Measurements from ENCODE around the gene ATP2B2.

ATP2B2 gene

DNA sequence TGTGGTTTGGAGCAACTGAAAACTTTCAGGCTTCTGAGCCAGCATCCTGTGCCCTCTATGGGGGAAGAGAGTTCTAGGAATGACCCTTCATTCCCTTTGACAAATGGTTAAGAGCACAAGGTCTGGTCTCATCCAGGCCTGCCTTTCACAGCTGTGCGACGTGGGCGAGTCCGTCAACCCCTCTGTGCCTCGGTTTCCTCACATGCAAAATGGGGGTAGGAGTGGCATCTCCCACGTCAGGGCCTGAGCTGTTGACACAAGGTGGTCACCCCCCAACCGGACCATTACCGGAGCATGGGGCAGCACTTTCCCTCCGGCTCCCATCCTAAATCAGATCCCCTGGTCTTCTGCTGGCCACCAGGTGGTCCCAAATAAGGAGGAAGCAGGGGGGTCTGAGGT is 70.4 kb downstream of the ATP2B2 start:
- DNase-seq (ENCODE audit: low spot score), result no peak
- H3K23ac ChIP-seq (ENCODE audit: low read depth, low read length, poor library complexity), result no peak overlapping the region
- no peak overlapping the region for H3K4me3 ChIP-seq (ENCODE audit: low read length in 2 of 2)
- no peak overlapping the region for H3K4ac ChIP-seq (ENCODE audit: low read length)
- no peak overlapping the region for H2BK120ac ChIP-seq (ENCODE audit: low read depth, low read length)
- WGBS, 2 donors (ENCODE audit: extremely low coverage in 2 of 2, insufficient read length in 2 of 2, insufficient replicate concordance in 1 of 2), result no CpG with 5 or more reads among the region's 9 CpGs
- H2AFZ ChIP-seq (ENCODE audit: low read length), result no peak overlapping the region
- H3K9ac ChIP-seq (ENCODE audit: low read depth, low read length, poor library complexity), result no peak overlapping the region
- no peak overlapping the region for H3K18ac ChIP-seq (ENCODE audit: low read length)
- H2AK5ac ChIP-seq (ENCODE audit: low read depth, low read length), result no peak overlapping the region
- H4K8ac ChIP-seq (ENCODE audit: low read depth, low read length), result no peak overlapping the region
- no peak overlapping the region for H3K27ac ChIP-seq (replicated peaks; ENCODE audit: low read length)
- H3K4me2 ChIP-seq (ENCODE audit: insufficient read depth, low read length, poor library complexity, severe bottlenecking), result no peak overlapping the region
- no peaks in the 10 kb centered on the region for H3K9me3 ChIP-seq (replicated peaks in 1 of 2; ENCODE audit: control insufficient read depth in 2 of 2, insufficient read depth in 1 of 2, low read depth in 1 of 2, low read length in 2 of 2)
- H3K36me3 ChIP-seq (replicated peaks in 1 of 2; ENCODE audit: control insufficient read depth in 2 of 2, insufficient read depth in 2 of 2, low read length in 2 of 2), result no peaks in the 10 kb centered on the region
- peaks cover 0 to 13% (median 0%) of the 10 kb centered on the region in 3 experiments for H3K27me3 ChIP-seq (ENCODE audit: control insufficient read depth in 3 of 3, insufficient read depth in 3 of 3, low read depth in 1 of 3, low read length in 3 of 3)
- no peak overlapping the region for H2BK12ac ChIP-seq (ENCODE audit: low read length)
- no peak overlapping the region for H2BK5ac ChIP-seq (ENCODE audit: low read length)
- no peak overlapping the region for H2BK15ac ChIP-seq (ENCODE audit: low read length)
- H4K91ac ChIP-seq (ENCODE audit: low read depth, low read length, poor library complexity), result no peak overlapping the region
- no peak overlapping the region for H3K14ac ChIP-seq (ENCODE audit: low read length)
- no peaks in the 10 kb centered on the region for H3K79me1 ChIP-seq (ENCODE audit: low read depth, low read length)
- H3K4me1 ChIP-seq (ENCODE audit: control insufficient read depth in 2 of 2, insufficient read depth in 1 of 2, low read depth in 1 of 2, low read length in 2 of 2), result no peaks in the 10 kb centered on the region

DNA sequence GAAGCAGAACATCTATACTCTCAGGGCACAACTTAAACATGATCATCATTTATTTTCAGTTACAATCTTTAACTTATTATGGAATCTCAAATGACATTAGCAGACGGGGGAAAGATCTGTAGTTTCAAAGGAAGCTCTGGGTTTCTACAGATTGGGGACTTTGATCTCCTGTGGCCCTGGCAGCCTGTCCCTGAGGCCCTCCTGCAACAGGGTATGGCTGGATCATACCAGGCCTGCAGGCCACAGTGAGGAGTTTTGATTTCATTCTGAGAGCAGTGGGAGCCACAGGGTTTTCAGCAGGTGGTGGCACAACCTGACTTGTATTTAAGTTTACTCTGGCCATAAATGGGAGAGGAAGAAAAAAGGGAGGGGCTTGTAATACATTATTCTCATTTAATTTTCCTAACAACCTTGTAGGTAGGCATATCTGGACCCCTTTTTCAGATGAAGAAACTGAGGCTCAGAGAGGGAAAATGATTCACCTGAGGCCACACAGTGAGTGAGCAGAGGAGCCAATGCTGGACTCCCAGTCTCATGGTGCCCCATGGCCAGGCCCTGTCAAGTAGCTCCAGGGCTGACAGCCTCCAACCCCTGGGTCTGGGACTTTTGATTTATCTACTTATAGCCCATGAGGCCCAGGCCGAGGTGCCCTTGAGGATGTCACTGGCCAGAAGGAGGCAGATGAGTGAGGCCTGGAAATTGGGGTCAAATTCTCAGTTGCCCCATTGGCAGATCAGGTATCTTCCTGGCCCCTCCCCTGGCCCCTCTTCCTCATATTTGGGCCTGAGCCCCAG is 71.0 kb downstream of the ATP2B2 start:
- no peak for DNase-seq (ENCODE audit: low spot score)
- Histone ChIP-seq H3K27me3 (ENCODE audit: control insufficient read depth in 3 of 3, insufficient read depth in 3 of 3, low read depth in 1 of 3, low read length in 3 of 3) (peaks cover 0 to 15% (median 0%) of the 10 kb centered on the region in 3 experiments), H2BK15ac (ENCODE audit: low read length) (no peak overlapping the region), H3K4me1 (ENCODE audit: control insufficient read depth in 2 of 2, insufficient read depth in 1 of 2, low read depth in 1 of 2, low read length in 2 of 2) (no peaks in the 10 kb centered on the region), H3K9ac (ENCODE audit: low read depth, low read length, poor library complexity) (no peak overlapping the region), H3K23ac (ENCODE audit: low read depth, low read length, poor library complexity) (no peak overlapping the region), H2BK5ac (ENCODE audit: low read length) (no peak overlapping the region), H3K14ac (ENCODE audit: low read length) (no peak overlapping the region), H3K79me1 (ENCODE audit: low read depth, low read length) (no peaks in the 10 kb centered on the region), H3K27ac (replicated peaks; ENCODE audit: low read length) (no peak overlapping the region), H3K9me3 (replicated peaks in 1 of 2; ENCODE audit: control insufficient read depth in 2 of 2, insufficient read depth in 1 of 2, low read depth in 1 of 2, low read length in 2 of 2) (no peaks in the 10 kb centered on the region), H2BK12ac (ENCODE audit: low read length) (no peak overlapping the region), H2BK120ac (ENCODE audit: low read depth, low read length) (no peak overlapping the region), H3K4ac (ENCODE audit: low read length) (no peak overlapping the region), H3K36me3 (replicated peaks in 1 of 2; ENCODE audit: control insufficient read depth in 2 of 2, insufficient read depth in 2 of 2, low read length in 2 of 2) (no peaks in the 10 kb centered on the region), H3K4me3 (ENCODE audit: low read length in 2 of 2) (no peak overlapping the region), H4K91ac (ENCODE audit: low read depth, low read length, poor library complexity) (no peak overlapping the region), H3K18ac (ENCODE audit: low read length) (no peak overlapping the region), H2AFZ (ENCODE audit: low read length) (no peak overlapping the region), H3K4me2 (ENCODE audit: insufficient read depth, low read length, poor library complexity, severe bottlenecking) (no peak overlapping the region), H2AK5ac (ENCODE audit: low read depth, low read length) (no peak overlapping the region), H4K8ac (ENCODE audit: low read depth, low read length) (no peak overlapping the region)
- WGBS, 2 donors (ENCODE audit: extremely low coverage in 2 of 2, insufficient read length in 2 of 2, insufficient replicate concordance in 1 of 2), result no CpG with 5 or more reads among the region's 2 CpGs

DNA sequence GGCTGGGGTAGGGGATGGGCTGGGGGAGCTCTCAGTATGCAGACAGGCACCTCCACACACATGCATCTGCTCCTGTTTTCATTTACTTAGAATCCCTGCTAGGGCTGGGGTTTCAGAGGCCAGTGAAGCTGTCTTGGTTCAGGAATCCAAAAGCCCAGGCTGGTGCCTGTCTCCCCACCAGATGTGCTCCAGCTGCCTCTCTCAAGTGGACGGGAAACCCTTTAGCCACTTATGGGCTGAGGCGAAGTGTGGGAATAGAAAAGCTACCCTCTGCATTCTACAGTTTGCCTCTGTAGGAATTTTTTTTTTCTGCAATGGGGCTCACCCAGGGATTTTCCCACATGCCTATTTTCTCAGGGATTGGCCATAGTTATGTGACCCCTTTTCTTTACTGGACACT is 72.5 kb downstream of the ATP2B2 start:
- WGBS, 2 donors (ENCODE audit: extremely low coverage in 2 of 2, insufficient read length in 2 of 2, insufficient replicate concordance in 1 of 2), result no CpG with 5 or more reads among the region's 2 CpGs
- no peak overlapping the region for H2BK5ac ChIP-seq (ENCODE audit: low read length)
- no peak overlapping the region for H3K23ac ChIP-seq (ENCODE audit: low read depth, low read length, poor library complexity)
- no peak overlapping the region for H2BK120ac ChIP-seq (ENCODE audit: low read depth, low read length)
- H3K18ac ChIP-seq (ENCODE audit: low read length), result no peak overlapping the region
- H3K27ac ChIP-seq (replicated peaks; ENCODE audit: low read length), result no peak overlapping the region
- H3K9ac ChIP-seq (ENCODE audit: low read depth, low read length, poor library complexity), result no peak overlapping the region
- H4K91ac ChIP-seq (ENCODE audit: low read depth, low read length, poor library complexity), result no peak overlapping the region
- H3K4me2 ChIP-seq (ENCODE audit: insufficient read depth, low read length, poor library complexity, severe bottlenecking), result no peak overlapping the region
- no peak overlapping the region for H2BK15ac ChIP-seq (ENCODE audit: low read length)
- no peaks in the 10 kb centered on the region for H3K79me1 ChIP-seq (ENCODE audit: low read depth, low read length)
- H2BK12ac ChIP-seq (ENCODE audit: low read length), result no peak overlapping the region
- H3K4me3 ChIP-seq (ENCODE audit: low read length in 2 of 2), result no peak overlapping the region
- no peak overlapping the region for H2AFZ ChIP-seq (ENCODE audit: low read length)
- H3K36me3 ChIP-seq (replicated peaks in 1 of 2; ENCODE audit: control insufficient read depth in 2 of 2, insufficient read depth in 2 of 2, low read length in 2 of 2), result no peaks in the 10 kb centered on the region
- peaks cover 0 to 3% of the 10 kb centered on the region in 2 donors for H3K4me1 ChIP-seq (ENCODE audit: control insufficient read depth in 2 of 2, insufficient read depth in 1 of 2, low read depth in 1 of 2, low read length in 2 of 2)
- no peak overlapping the region for H3K14ac ChIP-seq (ENCODE audit: low read length)
- no peak overlapping the region for H4K8ac ChIP-seq (ENCODE audit: low read depth, low read length)
- no peak for DNase-seq (ENCODE audit: low spot score)
- no peak overlapping the region for H3K4ac ChIP-seq (ENCODE audit: low read length)
- no peaks in the 10 kb centered on the region for H3K9me3 ChIP-seq (replicated peaks in 1 of 2; ENCODE audit: control insufficient read depth in 2 of 2, insufficient read depth in 1 of 2, low read depth in 1 of 2, low read length in 2 of 2)
- H3K27me3 ChIP-seq (ENCODE audit: control insufficient read depth in 3 of 3, insufficient read depth in 3 of 3, low read depth in 1 of 3, low read length in 3 of 3), result peaks cover 0 to 10% (median 0%) of the 10 kb centered on the region in 3 experiments
- no peak overlapping the region for H2AK5ac ChIP-seq (ENCODE audit: low read depth, low read length)

DNA sequence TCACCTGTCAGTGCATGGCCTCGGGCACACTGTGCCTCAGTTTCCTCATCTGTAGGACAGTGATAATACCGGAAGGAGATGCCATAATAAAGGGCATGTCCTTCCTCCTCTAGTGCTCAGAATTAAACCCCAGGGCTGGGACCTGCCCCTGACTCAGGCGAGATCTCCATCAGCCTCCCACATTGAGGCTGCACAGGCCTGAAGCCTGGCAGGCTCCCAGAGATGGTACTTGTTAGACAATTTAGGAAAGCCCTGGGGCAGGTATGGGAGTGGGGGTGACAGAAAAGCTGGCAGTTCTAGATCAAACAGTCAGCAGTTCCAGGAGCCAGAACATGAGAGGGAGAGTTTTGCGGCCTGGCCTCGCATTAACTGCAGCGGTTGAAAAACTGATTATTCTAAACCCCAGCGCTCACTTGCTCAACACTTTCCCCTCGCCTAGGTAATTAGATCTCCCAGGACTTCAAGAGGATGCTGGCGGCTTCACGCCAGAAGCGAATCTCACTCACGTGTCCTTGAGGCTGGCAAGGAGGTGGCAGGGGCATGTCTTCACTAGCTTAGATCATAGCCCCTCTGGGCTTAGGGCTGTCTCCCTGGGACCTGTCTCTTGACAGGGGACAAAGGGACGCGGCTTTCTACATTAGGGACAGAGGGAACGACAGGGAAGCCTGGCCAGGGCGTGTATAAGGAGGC is 73.1 kb downstream of the ATP2B2 start:
- Histone ChIP-seq H3K27me3 (ENCODE audit: control insufficient read depth in 3 of 3, insufficient read depth in 3 of 3, low read depth in 1 of 3, low read length in 3 of 3) (peaks cover 0 to 5% (median 0%) of the 10 kb centered on the region in 3 experiments), H3K36me3 (replicated peaks in 1 of 2; ENCODE audit: control insufficient read depth in 2 of 2, insufficient read depth in 2 of 2, low read length in 2 of 2) (no peaks in the 10 kb centered on the region), H2BK15ac (ENCODE audit: low read length) (peak overlapping the region; percentile 8), H2BK12ac (ENCODE audit: low read length) (no peak overlapping the region), H3K4me1 (ENCODE audit: control insufficient read depth in 2 of 2, insufficient read depth in 1 of 2, low read depth in 1 of 2, low read length in 2 of 2) (peaks cover 0 to 3% of the 10 kb centered on the region in 2 donors), H2BK120ac (ENCODE audit: low read depth, low read length) (no peak overlapping the region), H3K79me1 (ENCODE audit: low read depth, low read length) (no peaks in the 10 kb centered on the region), H3K4me3 (ENCODE audit: low read length in 2 of 2) (no peak overlapping the region), H2AFZ (ENCODE audit: low read length) (no peak overlapping the region), H3K18ac (ENCODE audit: low read length) (no peak overlapping the region), H3K14ac (ENCODE audit: low read length) (no peak overlapping the region), H3K4me2 (ENCODE audit: insufficient read depth, low read length, poor library complexity, severe bottlenecking) (no peak overlapping the region), H4K8ac (ENCODE audit: low read depth, low read length) (no peak overlapping the region), H2AK5ac (ENCODE audit: low read depth, low read length) (no peak overlapping the region), H2BK5ac (ENCODE audit: low read length) (no peak overlapping the region), H3K27ac (replicated peaks; ENCODE audit: low read length) (no peak overlapping the region), H4K91ac (ENCODE audit: low read depth, low read length, poor library complexity) (no peak overlapping the region), H3K9me3 (replicated peaks in 1 of 2; ENCODE audit: control insufficient read depth in 2 of 2, insufficient read depth in 1 of 2, low read depth in 1 of 2, low read length in 2 of 2) (no peaks in the 10 kb centered on the region), H3K23ac (ENCODE audit: low read depth, low read length, poor library complexity) (no peak overlapping the region), H3K4ac (ENCODE audit: low read length) (no peak overlapping the region), H3K9ac (ENCODE audit: low read depth, low read length, poor library complexity) (no peak overlapping the region)
- no CpG with 5 or more reads among the region's 16 CpGs for WGBS, 2 donors (ENCODE audit: extremely low coverage in 2 of 2, insufficient read length in 2 of 2, insufficient replicate concordance in 1 of 2)
- no peak for DNase-seq (ENCODE audit: low spot score)
